ENCODE measurements around the gene NTNG1. TPM values are rescaled to one million over a fixed set of nuclear protein-coding genes. Genes with fewer than 3 reads are reported as not detected.

The NTNG1 gene
- total and polyA plus RNA-seq, 10 of the 15 experiments (the other 5 are each of a cell fraction or from before 2014, with no cell fraction given) = 0.18 to 2.3 (median 1.1) TPM; not detected in 1

DNA sequence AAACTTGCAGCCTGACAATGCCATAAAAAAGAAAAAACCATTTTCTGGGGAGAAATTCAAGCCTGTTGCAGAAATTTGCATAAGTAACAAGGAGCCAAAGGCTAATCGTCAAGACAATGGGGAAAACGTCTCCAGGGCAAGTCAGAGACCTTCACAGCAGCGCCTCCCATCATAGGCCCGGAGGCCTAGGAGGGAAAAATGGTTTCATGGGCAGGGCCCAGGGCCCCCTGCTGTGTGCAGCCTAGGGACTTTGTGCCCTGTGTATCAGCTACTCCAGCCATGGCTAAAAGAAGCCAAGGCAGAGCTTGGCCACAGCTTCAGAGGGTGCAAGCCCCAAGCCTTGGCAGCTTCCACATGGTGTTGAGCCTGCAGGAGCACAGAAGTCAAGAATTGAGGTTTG lies 369.5 kb downstream of the NTNG1 start:
- Histone ChIP-seq H3K79me2 (ENCODE audit: control insufficient read depth, insufficient read depth, low read length) (no peaks in the 10 kb centered on the region), H3K4me2 (ENCODE audit: control insufficient read depth, insufficient read depth) (no peak overlapping the region), H3K27ac (ENCODE audit: control insufficient read depth, insufficient read depth) (no peak overlapping the region), H3K4me1 (ENCODE audit: control insufficient read depth, insufficient read depth, low read length) (no peaks in the 10 kb centered on the region), H3K9ac (ENCODE audit: control insufficient read depth, insufficient read depth, low read length) (no peak overlapping the region), H3K9me3 (replicated peaks; ENCODE audit: control insufficient read depth, insufficient read depth, low read length) (peaks cover 3% of the 10 kb centered on the region; the same call in 1 of the 3 replicates), H2AFZ (ENCODE audit: control insufficient read depth, low read depth, low read length) (no peak overlapping the region), H3K4me3 (no peak overlapping the region), H4K20me1 (ENCODE audit: control insufficient read depth, insufficient read depth) (no peaks in the 10 kb centered on the region), H3K36me3 (ENCODE audit: control insufficient read depth in 2 of 2, insufficient read depth in 2 of 2, low read length in 1 of 2) (no peaks in the 10 kb centered on the region), H3K27me3 (replicated peaks in 1 of 2; ENCODE audit: control insufficient read depth in 2 of 2, insufficient read depth in 2 of 2, low read length in 1 of 2) (no peaks in the 10 kb centered on the region)
- intact Hi-C loops (cut with micrococcal nuclease; ENCODE audit: unreplicated experiment) = no loop called here
- ChIA-PET CTCF (interaction anchor here (1.4 kb wide), 2 partner anchors 19 to 21 kb away, joined by 3 read pairs; no protein-coding TSS in a partner anchor), SMC1A (ENCODE audit: uncharacterized antibody, unreplicated experiment) (interaction anchor here (0.6 to 1.1 kb wide), 2 partner anchors 60 to 79 kb away, joined by 3 read pairs; no protein-coding TSS in a partner anchor), POLR2A (no interaction called here), RAD21 (ENCODE audit: unreplicated experiment) (no interaction called here)
- FAIRE-seq (no peak), ATAC-seq (no peak), DNase-seq (ENCODE audit: low read depth, low spot score) (no peak)
- no TSS peak for BruUV-seq (replicated peaks)
- no peak for TF ChIP-seq BHLHE40 (IDR thresholded peaks at IDR 0.05; ENCODE audit: borderline replicate concordance in 1 of 2, low read depth in 2 of 2, low read length in 1 of 2)
- no peak for TF ChIP-seq ZNF592 (IDR thresholded peaks at IDR 0.05)
- in situ Hi-C loops (cut with MboI) = no loop called here
- 28% methylated on average over 4 of the region's 4 CpGs for WGBS (ENCODE audit: insufficient coverage, insufficient replicate concordance, low lambda C conversion rate, missing lambda C conversion rate)
